HUDEP-2 (cell line): ENCODE data around the gene SYT8.

Experiments
- DNase-seq, 76 experiments: peaks; one replicate each; lab custom pipeline; 2025; ENCODE audit not compliant: unreplicated experiment in 76 of 76; lab: John Stamatoyannopoulos, UW

The SYT8 gene

DNA sequence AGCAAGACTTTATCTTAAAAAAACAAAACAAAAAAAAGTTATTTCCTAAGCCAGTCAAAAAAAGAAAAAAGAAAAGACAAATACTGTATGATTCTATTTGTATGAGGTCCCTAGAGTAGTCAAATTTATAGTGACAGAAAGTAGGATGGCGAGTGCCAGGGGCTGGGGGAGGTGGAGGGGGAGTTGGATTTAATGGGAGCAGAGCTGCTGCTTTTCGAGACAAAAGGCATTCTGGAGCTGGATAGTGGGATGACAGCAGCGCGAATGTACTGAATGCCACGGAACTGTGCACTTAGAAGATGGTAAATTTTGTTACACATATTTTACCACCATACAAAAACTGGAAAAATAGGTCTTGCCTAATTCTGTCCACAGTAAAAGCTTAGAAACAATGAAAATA is 17.8 kb upstream of the SYT8 start:
- no peak for DNase-seq

GRCh38 chr11:1817511-1817910 is 17.3 kb upstream of the SYT8 start:
- no peak for DNase-seq

DNA sequence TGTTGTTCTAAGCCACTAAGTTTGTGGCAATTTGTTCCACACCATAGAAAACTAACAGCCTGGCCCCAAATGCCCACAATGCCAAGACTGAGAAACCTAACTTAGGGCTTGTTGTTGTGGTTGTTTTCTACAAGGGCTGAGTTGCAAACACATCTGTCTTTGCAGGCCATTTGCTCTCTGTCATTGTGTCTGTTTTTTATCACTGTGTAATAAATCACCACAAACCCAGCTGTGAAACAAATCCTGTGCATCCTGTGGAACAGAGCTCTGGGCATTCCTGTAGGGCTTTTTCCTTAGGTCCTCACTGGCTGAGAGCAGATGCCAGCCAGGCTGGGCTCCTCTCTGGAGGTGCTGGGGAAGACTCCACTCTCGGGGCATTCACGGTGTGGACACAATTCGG is 15.7 kb upstream of the SYT8 start:
- no peak for DNase-seq

GRCh38 chr11:1820463-1821325 is 14.1 kb upstream of the SYT8 start:
- no peak for DNase-seq

DNA sequence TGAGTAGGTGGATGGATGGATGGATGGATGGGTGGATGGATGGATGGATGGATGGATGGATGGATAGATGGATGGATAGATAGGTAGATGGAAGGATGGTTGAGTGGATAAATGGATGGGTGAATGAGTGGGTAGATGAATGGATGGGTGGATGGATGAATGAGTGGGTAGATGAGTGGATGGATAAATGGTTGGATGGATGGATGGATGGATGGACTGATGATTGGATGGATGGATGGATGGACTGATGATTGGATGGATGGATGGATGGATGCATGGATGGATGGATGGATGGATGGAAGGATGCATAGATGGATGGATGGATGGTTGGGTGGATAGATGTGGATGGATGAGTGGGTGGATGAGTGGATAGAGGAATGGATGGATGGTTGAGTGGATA is 13.2 kb upstream of the SYT8 start:
- no peak for DNase-seq

DNA sequence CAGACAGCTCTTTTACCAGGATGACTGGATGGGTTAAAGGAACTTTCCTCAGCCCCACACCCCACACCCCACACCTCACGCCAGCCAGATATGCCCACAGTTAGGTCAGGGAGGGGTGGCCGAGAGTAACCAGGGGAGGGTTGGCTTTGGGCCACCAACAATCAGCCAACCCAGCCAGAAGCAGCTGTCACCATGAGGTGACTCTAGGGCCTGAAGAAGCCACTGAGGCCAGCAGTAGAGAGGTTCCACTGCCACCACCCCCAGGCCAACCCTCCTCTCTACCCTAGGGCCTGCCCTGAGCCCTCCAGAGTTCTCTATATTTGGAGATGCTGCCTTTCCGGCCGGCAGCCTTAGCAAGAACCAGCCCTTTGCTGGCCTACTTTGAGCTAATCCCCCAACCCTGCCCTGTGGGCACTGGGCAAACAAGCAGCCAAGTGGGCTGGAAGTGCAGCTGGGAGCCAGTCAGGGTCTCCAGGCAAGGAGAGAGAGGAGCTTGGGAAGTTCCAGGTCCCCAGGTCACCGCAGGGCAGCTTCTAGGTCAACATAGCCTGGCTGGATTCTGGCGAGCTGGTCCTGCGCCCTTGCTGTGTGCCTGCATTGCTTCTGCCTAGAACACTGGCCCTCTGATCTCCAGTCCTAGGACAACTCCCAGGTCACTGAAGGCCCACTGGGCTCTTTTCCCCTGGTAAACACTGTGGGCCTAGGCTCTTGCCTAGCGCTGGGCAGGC is 12.0 kb upstream of the SYT8 start:
- no peak for DNase-seq

- DNase-seq = no peak
Measured at GRCh38 chr11:1823376-1824220, 11.2 kb upstream of the SYT8 start.

DNA sequence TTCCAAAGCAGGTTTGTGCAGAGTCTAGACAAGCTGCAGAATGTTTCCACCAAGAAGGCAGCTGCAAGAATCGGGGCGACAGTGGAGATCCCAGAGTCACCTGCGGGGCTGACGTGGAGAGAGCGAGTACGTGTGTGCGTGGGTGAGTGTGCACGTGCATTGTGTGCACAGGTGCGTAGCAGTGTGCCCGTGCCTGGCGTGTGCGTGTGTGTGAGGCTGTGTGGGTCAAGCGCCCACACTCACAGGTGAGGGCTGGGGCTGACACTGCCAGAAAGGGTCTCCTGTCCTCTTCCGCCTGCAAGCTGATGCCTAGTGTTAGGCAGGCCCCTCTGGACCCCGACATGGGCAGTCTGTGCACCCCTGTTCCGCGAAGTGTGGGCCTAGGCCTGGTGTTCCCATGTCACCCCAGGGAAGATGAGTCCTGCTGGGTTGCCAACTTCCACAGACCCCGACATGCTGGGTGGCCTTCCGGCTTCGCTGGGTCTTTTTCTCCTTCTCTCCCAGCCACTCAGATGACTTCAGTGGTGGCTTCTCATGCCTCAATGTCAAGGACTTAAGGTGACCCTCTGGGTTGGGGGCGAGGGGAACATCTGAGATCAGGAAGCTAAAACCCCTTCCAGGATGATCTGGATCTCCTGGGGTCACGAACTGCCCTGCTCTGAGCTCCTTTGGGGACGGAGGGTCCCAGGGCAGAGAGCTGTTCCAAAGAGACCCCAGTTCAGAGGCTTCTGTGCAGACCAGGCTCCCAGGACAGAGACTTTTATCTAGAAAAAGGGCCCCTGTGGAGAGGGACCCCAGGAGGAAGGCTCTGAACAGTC is 10.4 kb upstream of the SYT8 start:
- no peak for DNase-seq

- DNase-seq = peak in 45 of 76 experiments; percentile 7 to 75 (median 34)
Measured at GRCh38 chr11:1825039-1825740, 9.6 kb upstream of the SYT8 start.

- DNase-seq = no peak
Measured at GRCh38 chr11:1825785-1826451, 8.9 kb upstream of the SYT8 start.

- no peak for DNase-seq
Measured at GRCh38 chr11:1826552-1827094, 8.2 kb upstream of the SYT8 start.

DNA sequence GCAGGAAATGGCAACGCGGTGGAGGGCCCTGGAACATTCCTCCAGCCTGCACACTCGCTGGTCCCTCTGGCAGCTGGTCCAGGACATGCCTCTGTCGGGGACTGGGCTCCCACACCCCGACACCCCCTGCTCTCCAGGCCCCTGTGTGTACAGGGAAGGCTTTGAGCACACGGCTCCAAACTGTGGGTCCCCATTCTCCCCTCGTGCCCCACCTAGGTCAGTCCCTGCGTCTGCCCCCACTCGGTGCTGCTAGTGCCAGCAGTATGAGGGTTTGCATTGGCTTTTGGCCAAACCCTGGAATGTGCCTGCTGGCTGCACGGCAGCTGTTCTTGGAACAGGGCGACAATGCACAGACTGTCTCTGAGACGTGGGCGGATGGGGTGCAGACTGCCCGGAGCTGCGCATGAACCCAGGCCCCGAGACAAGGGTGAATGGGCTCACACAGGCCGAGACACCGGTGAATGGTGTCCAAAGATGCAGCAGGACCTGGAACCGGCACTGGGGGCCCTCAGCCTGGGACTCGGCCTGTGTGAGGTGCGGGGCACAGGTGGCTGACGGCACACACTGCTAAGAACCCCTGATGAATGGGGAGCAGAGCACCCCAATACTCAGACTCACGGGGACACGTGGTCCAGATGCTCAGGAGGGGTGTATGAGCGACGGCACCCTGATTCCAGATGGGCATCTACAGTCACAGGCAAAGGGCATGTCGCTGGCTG is 7.5 kb upstream of the SYT8 start:
- no peak for DNase-seq

DNA sequence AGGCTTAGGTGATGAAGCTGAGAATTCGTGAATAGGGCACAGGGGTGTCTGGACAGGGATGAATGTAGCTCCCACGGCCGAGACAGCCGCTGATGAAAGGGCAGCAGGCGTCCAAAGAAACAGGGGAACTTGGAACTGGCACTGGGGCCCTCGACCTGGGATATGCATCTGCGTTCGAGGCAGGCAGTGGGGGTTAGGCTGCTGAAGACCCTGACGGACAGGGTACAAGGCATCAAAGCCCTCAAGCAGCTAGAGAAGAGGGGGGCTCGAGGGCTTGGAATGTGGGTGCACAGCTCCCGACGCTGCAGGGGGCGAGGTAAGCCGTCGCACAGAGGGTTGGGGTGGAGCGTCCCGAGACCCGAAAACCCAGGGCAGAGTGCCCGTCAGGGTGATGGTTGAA is 6.9 kb upstream of the SYT8 start:
- no peak for DNase-seq

DNA sequence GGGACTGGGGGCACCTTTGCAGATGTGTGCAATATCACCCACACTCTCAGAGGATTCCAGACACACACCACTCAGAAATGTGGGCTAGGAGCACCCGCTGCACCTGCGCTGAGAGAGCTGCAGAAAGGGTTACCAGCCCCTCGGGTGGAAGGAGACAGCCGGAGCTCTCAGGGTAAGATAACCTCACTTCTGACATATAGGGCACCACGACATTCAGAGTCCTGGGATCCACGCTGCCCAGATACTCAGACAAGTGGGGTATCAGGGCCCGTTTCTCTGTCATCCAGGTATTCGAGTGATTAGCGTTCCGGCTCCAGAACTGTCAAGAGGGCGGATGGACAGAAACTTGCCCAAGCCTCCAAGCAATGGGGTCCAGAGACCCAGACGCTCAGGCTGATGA is 6.2 kb upstream of the SYT8 start:
- DNase-seq = no peak

DNA sequence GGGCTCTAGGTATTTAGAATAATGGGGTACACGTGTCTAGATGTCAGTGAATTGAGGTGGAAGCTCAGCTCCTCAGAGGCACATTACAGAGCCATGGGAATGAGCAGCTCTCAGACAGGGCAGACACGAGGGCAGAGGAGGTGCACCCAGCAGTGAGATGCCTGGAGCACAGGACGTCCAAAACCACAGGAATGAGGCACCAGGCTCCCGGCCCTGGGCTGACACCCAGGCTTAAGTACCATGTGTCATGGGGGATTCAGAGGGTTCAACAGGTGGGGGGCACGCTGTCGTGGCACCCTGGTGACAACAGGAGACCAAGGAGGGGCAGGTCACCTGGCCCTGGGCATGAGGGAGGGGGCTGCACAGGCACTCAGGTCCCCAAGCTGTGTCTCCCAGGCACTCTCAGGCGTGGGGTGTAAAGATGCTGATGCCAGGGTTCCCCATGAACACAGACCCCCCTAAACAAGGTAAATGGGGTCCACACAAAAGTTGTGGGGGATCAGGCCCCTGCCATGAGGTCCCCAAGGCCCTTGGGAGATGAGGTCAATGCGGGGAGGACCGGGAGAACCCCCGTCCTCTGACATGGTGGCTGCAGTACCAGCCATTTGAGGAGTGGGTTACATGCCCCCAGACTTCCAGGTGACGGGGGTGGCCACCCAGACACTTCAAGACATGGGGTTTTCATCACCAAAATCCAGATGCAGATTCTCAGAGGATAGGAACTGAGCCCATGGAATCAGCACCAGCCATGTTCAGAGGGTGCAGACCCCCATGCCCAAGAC is 5.6 kb upstream of the SYT8 start:
- DNase-seq = no peak

GRCh38 chr11:1830004-1830321 is 4.8 kb upstream of the SYT8 start:
- no peak for DNase-seq

GRCh38 chr11:1830322-1831223 is 4.2 kb upstream of the SYT8 start:
- no peak for DNase-seq
